Mesenchymal stem cell (in vitro differentiated cells and primary cell): ENCODE measurements around the gene TMPRSS13.

Source experiments
- DNase-seq: peaks from one replicate; pipeline ENCODE4 v3.0.0-alpha.2; 2013
- H2AFZ ChIP-seq: one replicate; pipeline ENCODE4 v1.6.1; 2013; ENCODE audit warnings: low read depth, mild to moderate bottlenecking, control low read depth, inconsistent platforms, low read length, moderate library complexity
- H2AK5ac ChIP-seq: 2 replicates; pipeline ENCODE4 v1.6.1; 2013; ENCODE audit warnings: low read length, moderate library complexity, mild to moderate bottlenecking, inconsistent platforms; ENCODE audit not compliant: severe bottlenecking
- H2BK120ac ChIP-seq: one replicate; pipeline ENCODE4 v1.6.1; 2013; ENCODE audit warnings: low read depth, mild to moderate bottlenecking, inconsistent platforms, low read length, moderate library complexity
- H2BK12ac ChIP-seq, 2 experiments: one replicate each; pipeline ENCODE4 v1.6.1; 2013; ENCODE audit warnings: inconsistent platforms in 2 of 2, low read length in 2 of 2, mild to moderate bottlenecking in 2 of 2, moderate library complexity in 2 of 2, control low read depth in 1 of 2
- H2BK15ac ChIP-seq: one replicate; pipeline ENCODE4 v1.6.1; 2013; ENCODE audit warnings: mild to moderate bottlenecking, low read depth, inconsistent platforms; ENCODE audit not compliant: poor library complexity, severe bottlenecking
- H2BK5ac ChIP-seq: 2 replicates; pipeline ENCODE4 v1.6.1; 2013; ENCODE audit warnings: low read depth, mild to moderate bottlenecking, low read length, control low read depth, inconsistent platforms; ENCODE audit not compliant: poor library complexity, severe bottlenecking
- H3K14ac ChIP-seq, 2 experiments: one replicate each; pipeline ENCODE4 v1.6.1; 2013; ENCODE audit warnings: inconsistent platforms in 2 of 2, low read length in 2 of 2, control low read depth in 1 of 2, mild to moderate bottlenecking in 1 of 2, moderate library complexity in 1 of 2
- H3K18ac ChIP-seq, 2 experiments: one replicate each; pipeline ENCODE4 v1.6.1; 2013; ENCODE audit warnings: inconsistent platforms in 2 of 2, low read length in 2 of 2, control low read depth in 1 of 2, low read depth in 1 of 2, mild to moderate bottlenecking in 1 of 2
- H3K23ac ChIP-seq, 2 experiments: one replicate each; pipeline ENCODE4 v1.6.1; 2013; ENCODE audit warnings: inconsistent platforms in 2 of 2, low read length in 2 of 2, mild to moderate bottlenecking in 2 of 2, moderate library complexity in 2 of 2, control low read depth in 1 of 2
- H3K27ac ChIP-seq: 2 replicates; pipeline ENCODE4 v1.5.1; 2013; ENCODE audit warnings: mild to moderate bottlenecking, moderate library complexity, low read length, control low read depth, inconsistent platforms; ENCODE audit not compliant: poor library complexity, severe bottlenecking
- H3K27me3 ChIP-seq, 2 experiments: 2 replicates each; pipeline versions ENCODE4 v1.6.1 to v1.7.0; 2013; ENCODE audit warnings: low read length in 2 of 2, mild to moderate bottlenecking in 2 of 2, moderate library complexity in 2 of 2, control low read depth in 1 of 2, inconsistent platforms in 1 of 2; ENCODE audit not compliant: control insufficient read depth in 1 of 2, insufficient read depth in 1 of 2
- H3K36me3 ChIP-seq, 2 experiments: 2 replicates each; pipeline versions ENCODE4 v1.6.1 to v1.7.0; 2013; ENCODE audit warnings: low read length in 2 of 2, control low read depth in 1 of 2, inconsistent platforms in 1 of 2, low read depth in 1 of 2, mild to moderate bottlenecking in 1 of 2; ENCODE audit not compliant: insufficient read depth in 2 of 2, control insufficient read depth in 1 of 2
- H3K4ac ChIP-seq, 2 experiments: one replicate each; pipeline ENCODE4 v1.6.1; 2013; ENCODE audit warnings: inconsistent platforms in 2 of 2, low read length in 2 of 2, mild to moderate bottlenecking in 2 of 2, moderate library complexity in 2 of 2, control low read depth in 1 of 2, low read depth in 1 of 2
- H3K4me1 ChIP-seq: 2 replicates; pipeline ENCODE4 v1.6.1; 2013; ENCODE audit warnings: low read depth, low read length, control low read depth; ENCODE audit not compliant: control insufficient read depth, insufficient read depth
- H3K4me2 ChIP-seq: 2 replicates; pipeline ENCODE4 v1.6.1; 2013; ENCODE audit warnings: low read length, mild to moderate bottlenecking, inconsistent platforms; ENCODE audit not compliant: poor library complexity, severe bottlenecking
- H3K4me3 ChIP-seq, 2 experiments: 2 replicates each; pipeline versions ENCODE4 v1.5.1 to v1.7.0; 2013; ENCODE audit warnings: low read length in 2 of 2, mild to moderate bottlenecking in 2 of 2, control low read depth in 1 of 2, low read depth in 1 of 2; ENCODE audit not compliant: insufficient read depth in 1 of 2
- H3K79me1 ChIP-seq: replicated peaks from 2 replicates; pipeline ENCODE4 v1.6.1; 2013; ENCODE audit warnings: mild to moderate bottlenecking, control low read depth, low read length, inconsistent platforms; ENCODE audit not compliant: poor library complexity, severe bottlenecking
- H3K9ac ChIP-seq: 2 replicates; pipeline ENCODE4 v1.7.0; 2013; ENCODE audit warnings: mild to moderate bottlenecking, low read length, moderate library complexity
- H3K9me3 ChIP-seq: 2 replicates; pipeline ENCODE4 v1.7.0; 2013; ENCODE audit warnings: mild to moderate bottlenecking, low read length; ENCODE audit not compliant: control insufficient read depth
- H4K8ac ChIP-seq: one replicate; pipeline ENCODE4 v1.6.1; 2013; ENCODE audit warnings: inconsistent platforms, mild to moderate bottlenecking, low read length, moderate library complexity
- H4K91ac ChIP-seq: one replicate; pipeline ENCODE4 v1.6.1; 2013; ENCODE audit warnings: mild to moderate bottlenecking, low read length, inconsistent platforms
- WGBS: methylation state at CpG from one replicate; pipeline ENCODE4 v1.1.7; 2013; ENCODE audit warnings: mixed read lengths; 5-methylcytosine and 5-hydroxymethylcytosine counted together

The TMPRSS13 gene

GRCh38 chr11:117855186-117855845 lies 73.9 kb downstream of the TMPRSS13 start:
- H3K18ac ChIP-seq, result no peak overlapping the region
- no peak overlapping the region for H3K27ac ChIP-seq
- DNase-seq, result no peak
- no peak overlapping the region for H4K91ac ChIP-seq
- H2BK12ac ChIP-seq, result no peak overlapping the region
- H3K79me1 ChIP-seq, result peaks cover 28% of the 10 kb centered on the region
- WGBS, result 73% methylated on average over 11 of the region's 12 CpGs
- H3K9ac ChIP-seq, result no peak overlapping the region
- H3K23ac ChIP-seq, result no peak overlapping the region
- H2AFZ ChIP-seq, result no peak overlapping the region
- peaks cover 12% of the 10 kb centered on the region for H3K9me3 ChIP-seq
- H3K4me2 ChIP-seq, result no peak overlapping the region
- no peak overlapping the region for H2BK5ac ChIP-seq
- H2BK15ac ChIP-seq, result no peak overlapping the region
- no peak overlapping the region for H2AK5ac ChIP-seq
- peaks cover 0 to 20% of the 10 kb centered on the region in 2 experiments for H3K36me3 ChIP-seq
- H3K27me3 ChIP-seq, result peaks cover 0 to 12% of the 10 kb centered on the region in 2 experiments
- H3K14ac ChIP-seq, result no peak overlapping the region
- no peak overlapping the region for H2BK120ac ChIP-seq
- H3K4me3 ChIP-seq, result no peak overlapping the region
- peaks cover 2% of the 10 kb centered on the region for H3K4me1 ChIP-seq
- H4K8ac ChIP-seq, result no peak overlapping the region
- no peak overlapping the region for H3K4ac ChIP-seq

GRCh38 chr11:117852309-117852708 lies 76.9 kb downstream of the TMPRSS13 start:
- no peak overlapping the region for H3K4ac ChIP-seq
- no peak overlapping the region for H2BK12ac ChIP-seq
- WGBS, result 95% methylated on average over 2 of the region's 3 CpGs
- H4K8ac ChIP-seq, result no peak overlapping the region
- DNase-seq, result no peak
- no peak overlapping the region for H3K14ac ChIP-seq
- no peak overlapping the region for H3K9ac ChIP-seq
- H3K4me1 ChIP-seq, result peaks cover 2% of the 10 kb centered on the region
- H2BK120ac ChIP-seq, result no peak overlapping the region
- no peak overlapping the region for H2BK5ac ChIP-seq
- H3K23ac ChIP-seq, result no peak overlapping the region
- H2AK5ac ChIP-seq, result no peak overlapping the region
- H3K27ac ChIP-seq, result no peak overlapping the region
- H2BK15ac ChIP-seq, result no peak overlapping the region
- peaks cover 17% of the 10 kb centered on the region for H3K79me1 ChIP-seq
- no peak overlapping the region for H3K4me3 ChIP-seq
- peaks cover 0 to 9% of the 10 kb centered on the region in 2 experiments for H3K27me3 ChIP-seq
- peaks cover 0 to 14% of the 10 kb centered on the region in 2 experiments for H3K36me3 ChIP-seq
- no peak overlapping the region for H3K4me2 ChIP-seq
- no peak overlapping the region for H4K91ac ChIP-seq
- H2AFZ ChIP-seq, result no peak overlapping the region
- H3K9me3 ChIP-seq, result peaks cover 12% of the 10 kb centered on the region
- H3K18ac ChIP-seq, result no peak overlapping the region

DNA sequence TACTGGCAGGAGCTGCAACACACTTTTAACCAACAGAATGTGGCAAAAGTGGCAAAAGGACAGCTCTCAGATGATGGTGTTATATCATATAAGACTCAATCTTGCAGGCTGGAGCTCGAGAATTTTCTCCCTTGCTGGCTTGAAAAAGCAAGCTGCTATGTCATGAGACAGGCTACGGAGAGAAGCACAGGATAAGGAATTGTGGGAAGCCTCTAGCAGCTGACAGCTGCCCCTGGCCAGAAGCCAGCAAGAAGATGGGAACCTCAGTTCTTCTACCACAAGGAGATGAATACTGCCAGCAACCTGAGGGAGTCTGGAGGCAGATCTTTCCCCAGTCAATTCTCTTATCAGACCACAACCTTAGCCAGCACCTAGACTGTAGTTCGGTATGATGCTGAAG lies 77.3 kb downstream of the TMPRSS13 start:
- H4K8ac ChIP-seq, result no peak overlapping the region
- no peak overlapping the region for H3K18ac ChIP-seq
- no peak overlapping the region for H3K4me2 ChIP-seq
- H3K4ac ChIP-seq, result no peak overlapping the region
- no peak overlapping the region for H2BK15ac ChIP-seq
- peaks cover 0 to 8% of the 10 kb centered on the region in 2 experiments for H3K27me3 ChIP-seq
- H3K27ac ChIP-seq, result no peak overlapping the region
- H2AK5ac ChIP-seq, result no peak overlapping the region
- H3K14ac ChIP-seq, result no peak overlapping the region
- no peak overlapping the region for H3K4me3 ChIP-seq
- peaks cover 12% of the 10 kb centered on the region for H3K9me3 ChIP-seq
- H2BK5ac ChIP-seq, result no peak overlapping the region
- no peak overlapping the region for H4K91ac ChIP-seq
- H2BK120ac ChIP-seq, result no peak overlapping the region
- H3K79me1 ChIP-seq, result peaks cover 14% of the 10 kb centered on the region
- H2AFZ ChIP-seq, result no peak overlapping the region
- H2BK12ac ChIP-seq, result no peak overlapping the region
- H3K4me1 ChIP-seq, result peaks cover 2% of the 10 kb centered on the region
- no peak overlapping the region for H3K23ac ChIP-seq
- DNase-seq, result no peak
- H3K36me3 ChIP-seq, result peaks cover 0 to 12% of the 10 kb centered on the region in 2 experiments
- WGBS, result 76% methylated on average over 3 of the region's 3 CpGs
- no peak overlapping the region for H3K9ac ChIP-seq

DNA sequence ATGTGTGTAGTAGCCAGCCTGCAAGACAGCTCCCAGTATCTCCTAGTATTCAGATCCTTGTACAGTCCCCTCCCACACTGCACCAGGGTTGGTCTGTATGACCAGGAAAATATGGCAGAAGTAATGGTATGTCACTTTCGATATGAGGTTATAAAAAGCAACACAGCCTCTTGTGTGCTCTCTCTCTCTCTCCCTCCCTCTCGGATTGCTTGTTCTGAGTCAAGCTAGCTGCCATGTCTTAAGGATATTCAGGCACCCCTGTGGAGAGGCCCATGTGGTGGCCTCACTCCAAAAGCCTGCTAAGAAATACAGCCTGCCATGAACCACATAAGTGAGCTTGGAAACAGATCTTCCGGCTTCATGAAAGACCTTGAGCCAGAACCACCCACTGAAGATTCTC lies 78.1 kb downstream of the TMPRSS13 start:
- 81% methylated on average over 3 of the region's 3 CpGs for WGBS
- no peak overlapping the region for H3K4me2 ChIP-seq
- H2BK5ac ChIP-seq, result no peak overlapping the region
- H3K27ac ChIP-seq, result no peak overlapping the region
- peaks cover 0 to 10% of the 10 kb centered on the region in 2 experiments for H3K36me3 ChIP-seq
- H2BK15ac ChIP-seq, result no peak overlapping the region
- H2BK12ac ChIP-seq, result no peak overlapping the region
- H2AK5ac ChIP-seq, result no peak overlapping the region
- H3K4me1 ChIP-seq, result peaks cover 2% of the 10 kb centered on the region
- no peak overlapping the region for H3K4me3 ChIP-seq
- no peak overlapping the region for H3K4ac ChIP-seq
- peaks cover 0 to 5% of the 10 kb centered on the region in 2 experiments for H3K27me3 ChIP-seq
- DNase-seq, result no peak
- H3K9ac ChIP-seq, result no peak overlapping the region
- peaks cover 12% of the 10 kb centered on the region for H3K9me3 ChIP-seq
- H2AFZ ChIP-seq, result no peak overlapping the region
- H2BK120ac ChIP-seq, result no peak overlapping the region
- H3K79me1 ChIP-seq, result peaks cover 14% of the 10 kb centered on the region
- no peak overlapping the region for H4K91ac ChIP-seq
- H3K14ac ChIP-seq, result no peak overlapping the region
- H3K23ac ChIP-seq, result no peak overlapping the region
- H3K18ac ChIP-seq, result no peak overlapping the region
- no peak overlapping the region for H4K8ac ChIP-seq
